HEK293 (cell line): ENCODE data around the gene HES2.

Experiments used
- CTCF ChIP-seq: fragments of 450-650 bp; formaldehyde crosslinking; IDR thresholded peaks from 2 replicates; pipeline ENCODE4 v1.5.1; 2016; ENCODE audit warnings: missing biosample characterization, missing genetic modification characterization
- SP2 ChIP-seq: fragments of 450-650 bp; formaldehyde crosslinking; IDR thresholded peaks from 2 replicates; pipeline ENCODE4 v1.5.1; 2016; ENCODE audit warnings: missing biosample characterization, missing genetic modification characterization
- ZBTB26 ChIP-seq: fragments of 450-650 bp; formaldehyde crosslinking; optimal IDR thresholded peaks from 2 replicates; pipeline ENCODE3; 2016; ENCODE audit warnings: missing biosample characterization, mild to moderate bottlenecking, missing genetic modification characterization
- ZBTB49 ChIP-seq: fragments of 450-650 bp; formaldehyde crosslinking; IDR thresholded peaks from 2 replicates; pipeline ENCODE4 v1.5.1; 2016; ENCODE audit warnings: missing biosample characterization, missing genetic modification characterization, low read depth
- ZNF621 ChIP-seq: fragments of 450-650 bp; formaldehyde crosslinking; IDR thresholded peaks from 2 replicates; pipeline ENCODE4 v1.5.1; 2017; ENCODE audit warnings: missing biosample characterization, missing genetic modification characterization
- ZNF645 ChIP-seq: fragments of 450-650 bp; formaldehyde crosslinking; IDR thresholded peaks from 2 replicates; pipeline ENCODE4; 2016; ENCODE audit warnings: missing biosample characterization, missing genetic modification characterization
- ZNF670 ChIP-seq: fragments of 450-650 bp; formaldehyde crosslinking; IDR thresholded peaks from 2 replicates; pipeline ENCODE4 v1.5.1; 2016; ENCODE audit warnings: missing biosample characterization, missing genetic modification characterization, low read depth

- TF ChIP-seq ZNF645 (tag by site-specific recombination) (no peak), CTCF (tag by site-specific recombination) (no peak), ZNF670 (tag by site-specific recombination) (no peak), ZBTB49 (tag by site-specific recombination) (no peak), ZNF621 (tag by site-specific recombination) (no peak), ZBTB26 (tag by site-specific recombination) (no peak), SP2 (no peak)
Measured at GRCh38 chr1:6409053-6409452, 10.7 kb downstream of the HES2 start.
